Astrocyte of the spinal cord (primary cell): ENCODE data around the gene PRKCE.
"Not testable (repeated sequence)": the region's sequence is repeated elsewhere in the genome, so short reads cannot be mapped to it uniquely, and the experiment has no call there.

ENCODE experiments used
- DNase-seq: peaks from one replicate; pipeline ENCODE4 v3.0.0; 2011; ENCODE audit warnings: low read depth, low spot score
- H3K4me3 ChIP-seq: 2 replicates; pipeline ENCODE4 v1.5.1; 2011; ENCODE audit warnings: low read depth, mild to moderate bottlenecking, low read length, moderate library complexity
- in situ Hi-C: cut with HindIII; loops from 2 replicates; pipeline ENCODE4 v1.10.0; 2017; ENCODE audit warnings: low sequenced_read_pairs
- TF ChIP-seq, protein P1 (sequence below): IDR thresholded peaks from 2 replicates; pipeline ENCODE4 v1.5.1; 2012; ENCODE audit warnings: low read depth, mild to moderate bottlenecking, low read length, inconsistent platforms

Gene PRKCE

DNA sequence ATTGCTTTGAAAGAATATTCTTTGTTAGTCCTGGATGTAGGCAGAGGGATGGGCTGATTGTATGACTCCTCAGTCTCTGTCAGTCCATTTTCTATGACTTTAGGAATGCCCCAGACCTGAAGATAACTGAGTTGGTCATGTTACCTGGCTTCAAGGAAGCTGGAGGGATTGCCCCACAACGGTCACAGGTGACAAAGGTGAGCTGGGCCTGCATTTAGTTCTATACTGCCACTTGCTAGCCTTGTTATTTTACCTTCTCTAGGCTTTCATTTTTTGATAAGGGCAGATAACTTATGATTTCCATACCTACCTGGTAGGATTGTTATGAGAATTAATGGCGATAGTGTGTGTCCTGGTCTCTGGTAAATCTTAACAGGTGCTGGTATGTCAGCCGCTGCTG lies 260.1 kb downstream of the PRKCE start:
- H3K4me3 ChIP-seq: no peak overlapping the region
- no peak for DNase-seq
- in situ Hi-C loops: no loop called here
- TF ChIP-seq, protein P1, sequence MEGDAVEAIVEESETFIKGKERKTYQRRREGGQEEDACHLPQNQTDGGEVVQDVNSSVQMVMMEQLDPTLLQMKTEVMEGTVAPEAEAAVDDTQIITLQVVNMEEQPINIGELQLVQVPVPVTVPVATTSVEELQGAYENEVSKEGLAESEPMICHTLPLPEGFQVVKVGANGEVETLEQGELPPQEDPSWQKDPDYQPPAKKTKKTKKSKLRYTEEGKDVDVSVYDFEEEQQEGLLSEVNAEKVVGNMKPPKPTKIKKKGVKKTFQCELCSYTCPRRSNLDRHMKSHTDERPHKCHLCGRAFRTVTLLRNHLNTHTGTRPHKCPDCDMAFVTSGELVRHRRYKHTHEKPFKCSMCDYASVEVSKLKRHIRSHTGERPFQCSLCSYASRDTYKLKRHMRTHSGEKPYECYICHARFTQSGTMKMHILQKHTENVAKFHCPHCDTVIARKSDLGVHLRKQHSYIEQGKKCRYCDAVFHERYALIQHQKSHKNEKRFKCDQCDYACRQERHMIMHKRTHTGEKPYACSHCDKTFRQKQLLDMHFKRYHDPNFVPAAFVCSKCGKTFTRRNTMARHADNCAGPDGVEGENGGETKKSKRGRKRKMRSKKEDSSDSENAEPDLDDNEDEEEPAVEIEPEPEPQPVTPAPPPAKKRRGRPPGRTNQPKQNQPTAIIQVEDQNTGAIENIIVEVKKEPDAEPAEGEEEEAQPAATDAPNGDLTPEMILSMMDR: no peak

DNA sequence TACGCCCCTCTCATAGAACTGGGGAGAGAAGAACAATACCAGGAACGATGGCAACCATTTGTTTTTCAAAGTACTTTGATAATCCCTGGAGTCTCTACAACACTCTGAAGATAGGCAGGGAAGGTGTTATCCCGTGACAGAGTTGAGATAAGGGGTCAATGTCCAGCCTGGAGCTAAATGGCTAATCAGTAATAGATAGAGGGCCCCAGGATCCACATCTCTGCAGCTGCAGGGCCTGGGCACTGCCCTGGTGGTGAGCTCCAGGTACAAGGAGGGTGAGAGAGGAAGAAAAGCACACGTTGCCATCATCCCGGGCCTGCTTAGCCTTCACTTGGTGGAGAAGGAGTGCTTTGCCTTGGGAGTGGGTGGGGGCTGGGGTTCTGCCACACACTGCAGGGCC lies 260.6 kb downstream of the PRKCE start:
- in situ Hi-C loops: no loop called here

DNA sequence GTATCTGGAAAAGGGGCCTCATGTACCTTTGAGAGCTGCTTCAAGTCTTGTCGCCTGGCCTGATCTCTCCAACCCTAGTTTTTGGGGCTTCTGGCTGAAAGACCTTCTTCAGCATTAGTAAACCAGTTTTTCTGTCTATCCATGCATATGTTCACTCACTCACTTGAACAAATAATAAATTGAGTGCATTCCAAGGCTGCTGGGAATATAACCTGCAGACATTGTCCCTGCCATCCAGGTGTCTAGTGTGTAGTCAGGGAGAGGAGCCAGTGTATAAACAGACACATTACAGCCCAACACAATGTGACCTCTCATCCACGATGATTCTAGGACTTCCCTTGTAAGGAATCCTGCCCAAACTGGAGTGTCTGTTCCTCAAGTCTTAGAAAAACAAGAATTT lies 262.1 kb downstream of the PRKCE start:
- in situ Hi-C loops: no loop called here

More for the DNA sequence above, 260.6 kb downstream of the PRKCE start:
- TF ChIP-seq, protein P1: no peak
- DNase-seq: no peak
- no peak overlapping the region for H3K4me3 ChIP-seq

DNA sequence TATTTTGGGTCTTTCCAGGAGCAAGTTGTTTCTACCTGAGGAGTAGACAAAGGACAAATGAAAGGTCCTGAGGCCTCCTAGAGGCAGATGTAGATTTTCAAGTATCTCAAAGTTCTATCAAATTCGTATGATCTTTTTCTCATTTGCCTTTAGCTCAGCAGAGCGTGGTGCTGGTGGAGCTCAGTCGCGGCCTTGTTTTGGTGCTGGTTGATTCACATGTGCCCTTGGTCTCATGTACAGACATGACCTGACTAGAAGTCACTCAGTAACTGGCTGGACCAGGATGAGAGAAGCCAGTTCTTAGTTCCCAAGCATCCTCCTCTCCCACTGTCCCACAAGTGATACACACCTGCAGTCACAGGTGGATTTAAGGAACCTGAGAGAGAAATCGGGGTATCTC lies 264.0 kb downstream of the PRKCE start:
- H3K4me3 ChIP-seq: no peak overlapping the region
- TF ChIP-seq, protein P1: no peak
- no peak for DNase-seq
- in situ Hi-C loops: no loop called here

More for the DNA sequence above, 262.1 kb downstream of the PRKCE start:
- TF ChIP-seq, protein P1: no peak
- H3K4me3 ChIP-seq: no peak overlapping the region
- no peak for DNase-seq

DNA sequence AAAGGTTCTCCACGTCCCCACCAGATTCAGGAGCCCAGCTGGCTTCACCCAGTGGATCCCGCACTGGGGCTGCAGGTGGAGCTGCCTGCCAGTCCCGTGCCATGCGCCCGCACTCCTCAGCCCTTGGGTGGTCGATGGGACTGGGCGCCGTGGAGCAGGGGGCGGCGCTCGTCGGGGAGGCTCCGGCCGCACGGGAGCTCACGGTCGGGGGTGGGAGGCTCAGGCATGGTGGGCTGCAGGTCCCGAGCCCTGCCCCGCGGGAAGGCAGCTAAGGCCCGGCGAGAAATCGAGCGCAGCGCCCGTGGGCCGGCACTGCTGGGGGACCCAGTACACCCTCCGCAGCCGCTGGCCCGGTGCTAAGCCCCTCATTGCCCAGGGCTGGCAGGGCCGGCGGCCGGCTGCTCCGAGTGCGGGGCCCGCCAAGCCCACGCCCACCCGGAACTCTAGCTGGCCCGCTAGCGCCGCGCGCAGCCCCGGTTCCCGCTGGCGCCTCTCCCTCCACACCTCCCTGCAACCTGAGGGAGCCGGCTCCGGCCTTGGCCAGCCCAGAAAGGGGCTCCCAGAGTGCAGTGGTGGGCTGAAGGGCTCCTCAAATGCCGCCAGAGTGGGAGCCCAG lies 266.2 kb downstream of the PRKCE start:
- in situ Hi-C loops, H3K4me3 ChIP-seq, DNase-seq: not testable (repeated sequence)

DNA sequence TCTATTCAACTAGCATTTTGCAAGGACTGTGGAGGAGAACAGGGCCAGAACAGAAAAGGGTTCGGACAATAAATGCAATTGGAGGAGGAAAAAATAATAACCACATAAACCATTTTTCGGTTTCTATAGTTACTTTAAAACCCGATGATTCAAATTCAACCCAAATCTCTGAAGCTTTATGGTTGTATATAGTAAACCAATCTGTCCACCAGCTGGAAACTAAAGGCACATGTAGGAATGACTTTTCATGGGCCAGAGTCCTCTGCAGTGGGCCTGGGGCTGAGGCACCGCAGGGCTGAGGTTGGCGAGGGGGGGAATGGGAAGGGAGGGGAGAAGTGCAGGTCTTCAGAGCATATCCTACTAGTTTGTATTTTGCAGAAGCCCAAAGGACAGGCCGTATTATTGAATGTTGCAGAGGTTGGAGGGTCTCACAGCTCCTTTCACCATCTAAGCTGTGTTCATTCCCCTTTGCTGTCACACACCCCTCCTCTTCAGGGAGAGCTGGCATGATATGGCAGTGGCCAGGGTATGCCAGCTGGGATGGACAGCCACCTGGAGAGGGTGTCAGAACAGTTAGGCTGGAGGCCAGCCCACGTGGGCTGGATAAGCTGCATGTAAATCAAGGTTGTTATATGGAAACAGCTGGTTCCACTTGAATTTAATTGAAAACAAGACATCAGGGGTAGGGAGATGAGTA lies 267.1 kb downstream of the PRKCE start:
- in situ Hi-C loops: no loop called here
- H3K4me3 ChIP-seq: no peak overlapping the region
- DNase-seq: no peak
- TF ChIP-seq, protein P1: no peak

DNA sequence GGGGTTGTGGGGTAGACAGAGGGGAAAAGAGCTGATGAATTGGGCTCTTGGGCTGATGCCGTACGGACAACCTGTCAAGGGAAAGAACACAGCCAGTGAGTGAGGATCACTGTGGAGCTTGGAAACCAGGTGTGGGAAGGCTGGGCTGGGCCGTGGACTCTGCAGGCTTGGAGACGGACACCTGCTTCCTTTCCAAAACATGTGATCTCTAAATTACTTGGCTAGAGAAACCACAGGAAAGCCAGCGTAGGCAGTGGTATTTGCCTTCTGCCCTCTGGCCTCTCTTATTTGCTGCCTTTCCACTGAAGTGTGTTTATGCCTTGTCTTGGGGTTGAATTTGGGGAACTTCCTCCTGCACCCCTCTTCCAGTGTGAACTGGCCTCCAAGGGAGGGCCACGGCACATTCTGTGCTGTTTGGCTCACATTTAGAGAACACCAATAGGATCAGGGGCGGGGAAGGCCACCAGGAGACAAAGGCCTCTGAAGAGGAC lies 267.7 kb downstream of the PRKCE start:
- TF ChIP-seq, protein P1: no peak
- no peak for DNase-seq
- H3K4me3 ChIP-seq: no peak overlapping the region
- in situ Hi-C loops: no loop called here
